ENCODE data around the gene PCMTD2.

DNA sequence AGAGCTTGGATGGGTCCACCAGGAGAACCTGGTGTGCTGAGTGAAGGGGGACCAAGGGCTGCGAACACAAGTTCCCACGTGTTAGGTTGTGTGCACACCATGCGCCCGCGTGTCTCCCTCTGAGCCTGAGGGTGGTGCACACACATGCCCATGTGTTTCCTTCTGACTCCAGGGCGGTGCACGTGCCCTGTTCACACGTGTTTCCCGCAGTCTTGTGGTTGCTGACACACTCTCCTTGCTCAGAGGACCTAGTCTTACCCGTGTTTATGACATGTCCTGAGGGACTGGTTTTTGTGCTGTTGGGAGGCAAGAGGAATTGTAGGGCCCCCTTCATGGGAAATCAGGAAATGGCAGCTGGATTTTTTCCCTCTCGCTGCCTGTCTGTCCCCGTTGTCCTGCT lies 36.3 kb upstream of the PCMTD2 start:
- TF ChIP-seq, protein P1, sequence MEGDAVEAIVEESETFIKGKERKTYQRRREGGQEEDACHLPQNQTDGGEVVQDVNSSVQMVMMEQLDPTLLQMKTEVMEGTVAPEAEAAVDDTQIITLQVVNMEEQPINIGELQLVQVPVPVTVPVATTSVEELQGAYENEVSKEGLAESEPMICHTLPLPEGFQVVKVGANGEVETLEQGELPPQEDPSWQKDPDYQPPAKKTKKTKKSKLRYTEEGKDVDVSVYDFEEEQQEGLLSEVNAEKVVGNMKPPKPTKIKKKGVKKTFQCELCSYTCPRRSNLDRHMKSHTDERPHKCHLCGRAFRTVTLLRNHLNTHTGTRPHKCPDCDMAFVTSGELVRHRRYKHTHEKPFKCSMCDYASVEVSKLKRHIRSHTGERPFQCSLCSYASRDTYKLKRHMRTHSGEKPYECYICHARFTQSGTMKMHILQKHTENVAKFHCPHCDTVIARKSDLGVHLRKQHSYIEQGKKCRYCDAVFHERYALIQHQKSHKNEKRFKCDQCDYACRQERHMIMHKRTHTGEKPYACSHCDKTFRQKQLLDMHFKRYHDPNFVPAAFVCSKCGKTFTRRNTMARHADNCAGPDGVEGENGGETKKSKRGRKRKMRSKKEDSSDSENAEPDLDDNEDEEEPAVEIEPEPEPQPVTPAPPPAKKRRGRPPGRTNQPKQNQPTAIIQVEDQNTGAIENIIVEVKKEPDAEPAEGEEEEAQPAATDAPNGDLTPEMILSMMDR (IDR thresholded peaks at IDR 0.05) = no peak
- no peak for TF ChIP-seq POLR2A (IDR thresholded peaks at IDR 0.05)
